Stimulated activated CD4-positive, alpha-beta T cell treated with anti-CD3 and anti-CD28 coated beads, Interleukin-2, amount 100 ng/mL, for 48 hours (primary cell): Measurements from ENCODE around the gene MC1R.

Experiments used
- DNase-seq, 2 donors: peaks; one replicate each; pipeline ENCODE4 v3.0.0-alpha.2; 2020

Gene MC1R

GRCh38 chr16:89897204-89897603, 21.5 kb upstream of the MC1R start:
- no peak for DNase-seq

- no peak for DNase-seq
Observed at GRCh38 chr16:89898201-89898967, 20.3 kb upstream of the MC1R start.

GRCh38 chr16:89899879-89900481, 18.7 kb upstream of the MC1R start:
- DNase-seq: no peak

GRCh38 chr16:89900885-89901284, 17.8 kb upstream of the MC1R start:
- DNase-seq: no peak

- DNase-seq: no peak
Observed at GRCh38 chr16:89902980-89903379, 15.7 kb upstream of the MC1R start.

- DNase-seq: no peak
Observed at GRCh38 chr16:89903908-89904515, 14.7 kb upstream of the MC1R start.

GRCh38 chr16:89904606-89905510, 13.8 kb upstream of the MC1R start:
- no peak for DNase-seq

GRCh38 chr16:89905511-89906139, 13.0 kb upstream of the MC1R start:
- DNase-seq: no peak

- DNase-seq: no peak
Observed at GRCh38 chr16:89906140-89907025, 12.3 kb upstream of the MC1R start.

GRCh38 chr16:89907055-89907814, 11.4 kb upstream of the MC1R start:
- no peak for DNase-seq

GRCh38 chr16:89908236-89908635, 10.4 kb upstream of the MC1R start:
- DNase-seq: no peak

GRCh38 chr16:89909777-89910716, 8.6 kb upstream of the MC1R start:
- peak; percentile 64 to 66 for DNase-seq

- DNase-seq: no peak
Observed at GRCh38 chr16:89910717-89911354, 7.8 kb upstream of the MC1R start.

GRCh38 chr16:89911375-89911774, 7.3 kb upstream of the MC1R start:
- no peak for DNase-seq

GRCh38 chr16:89912143-89912542, 6.5 kb upstream of the MC1R start:
- no peak for DNase-seq

- DNase-seq: no peak
Observed at GRCh38 chr16:89912627-89913026, 6.0 kb upstream of the MC1R start.

GRCh38 chr16:89913408-89914387, 5.0 kb upstream of the MC1R start:
- DNase-seq: no peak
